Neural progenitor cell (in vitro differentiated cells): ENCODE measurements around the gene CREBL2.

ENCODE experiments used
- EZH2 ChIP-seq: fragments of 200-600 bp; sonication (generic); IDR thresholded peaks from 2 replicates; pipeline ENCODE4 v1.6.1; 2017; ENCODE audit warnings: antibody characterized with exemption, mild to moderate bottlenecking, moderate library complexity
- TF ChIP-seq, protein P1 (sequence below): fragments of 200-600 bp; sonication (generic); IDR thresholded peaks from 2 replicates; pipeline ENCODE4 v1.5.1; 2017; ENCODE audit warnings: antibody characterized with exemption, mild to moderate bottlenecking

DNA sequence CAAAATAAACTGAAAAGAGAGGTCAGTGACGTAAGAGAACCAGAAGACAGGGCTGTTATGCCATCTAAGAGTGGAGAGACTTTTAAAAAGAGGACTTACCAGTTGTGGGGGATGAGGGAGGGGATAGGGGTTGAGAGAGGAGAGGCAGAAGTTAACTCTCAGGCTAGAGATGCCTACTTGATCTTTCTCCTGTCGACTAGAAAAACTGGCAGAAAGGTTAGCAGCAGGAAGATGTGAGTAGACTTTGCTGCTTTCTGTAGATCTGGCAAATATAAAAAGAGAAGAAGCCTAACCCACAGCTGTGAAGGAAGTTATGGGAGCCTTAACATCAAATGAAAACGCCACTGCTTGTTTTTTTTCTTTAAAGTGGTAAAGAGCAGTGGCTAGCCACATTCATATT is 10.7 kb downstream of the CREBL2 start:
- TF ChIP-seq, protein P1, sequence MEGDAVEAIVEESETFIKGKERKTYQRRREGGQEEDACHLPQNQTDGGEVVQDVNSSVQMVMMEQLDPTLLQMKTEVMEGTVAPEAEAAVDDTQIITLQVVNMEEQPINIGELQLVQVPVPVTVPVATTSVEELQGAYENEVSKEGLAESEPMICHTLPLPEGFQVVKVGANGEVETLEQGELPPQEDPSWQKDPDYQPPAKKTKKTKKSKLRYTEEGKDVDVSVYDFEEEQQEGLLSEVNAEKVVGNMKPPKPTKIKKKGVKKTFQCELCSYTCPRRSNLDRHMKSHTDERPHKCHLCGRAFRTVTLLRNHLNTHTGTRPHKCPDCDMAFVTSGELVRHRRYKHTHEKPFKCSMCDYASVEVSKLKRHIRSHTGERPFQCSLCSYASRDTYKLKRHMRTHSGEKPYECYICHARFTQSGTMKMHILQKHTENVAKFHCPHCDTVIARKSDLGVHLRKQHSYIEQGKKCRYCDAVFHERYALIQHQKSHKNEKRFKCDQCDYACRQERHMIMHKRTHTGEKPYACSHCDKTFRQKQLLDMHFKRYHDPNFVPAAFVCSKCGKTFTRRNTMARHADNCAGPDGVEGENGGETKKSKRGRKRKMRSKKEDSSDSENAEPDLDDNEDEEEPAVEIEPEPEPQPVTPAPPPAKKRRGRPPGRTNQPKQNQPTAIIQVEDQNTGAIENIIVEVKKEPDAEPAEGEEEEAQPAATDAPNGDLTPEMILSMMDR, result no peak
- no peak for TF ChIP-seq EZH2
